T-cell (primary cell): ENCODE data around the gene TMEM44. TPM values are rescaled to one million over a fixed set of nuclear protein-coding genes. Genes with fewer than 3 reads are reported as not detected.

Experiments used
- ATAC-seq, 4 experiments: fragments of 200-7000 bp in 3 of 4; fragments of 150-1000 bp in 1 of 4; cut with Tn5 transposase; replicated peaks in 1 of 4; 1 replicate in 3 of 4; 2 replicates in 1 of 4; pipeline ENCODE4 v1.10.0; 2021; ENCODE audit warnings: moderate library complexity in 3 of 4, mild to moderate bottlenecking in 2 of 4, moderate number of reproducible peaks in 1 of 4
- CTCF ChIA-PET, 2 donors: fragments of 300-600 bp; sonication (Branson Sonifier 250); formaldehyde crosslinking; loops; one replicate each; lab custom pipeline; 2022; ENCODE audit warnings: antibody characterized with exemption in 2 of 2; lab: Charles Lee
- POLR2A ChIA-PET, 2 donors: fragments of 300-600 bp; sonication (Branson Sonifier 250); formaldehyde crosslinking; loops; one replicate each; lab custom pipeline; 2022; ENCODE audit warnings: antibody characterized with exemption in 2 of 2; lab: Charles Lee
- DNase-seq, 35 experiments: peaks; one replicate each; pipeline versions ENCODE4 v3.0.0 to v3.0.0-alpha.2; 2013 to 2023
- H3K27ac ChIP-seq: one replicate; pipeline ENCODE4 v1.5.1; 2013; ENCODE audit warnings: low read length
- H3K27me3 ChIP-seq, 2 experiments: replicated peaks in 1 of 2; 1 replicate in 1 of 2; 2 replicates in 1 of 2; pipeline versions ENCODE4 v1.6.1 to v1.7.0; 2013; ENCODE audit warnings: low read length in 1 of 2, mixed read lengths in 1 of 2; ENCODE audit not compliant: control insufficient read depth in 2 of 2, insufficient read depth in 2 of 2; ENCODE audit errors: extremely low read depth in 1 of 2
- H3K36me3 ChIP-seq, 2 donors: 1 replicate in 1 of 2; 2 replicates in 1 of 2; pipeline versions ENCODE4 v1.6.1 to v1.7.0; 2013; ENCODE audit warnings: low read length in 1 of 2; ENCODE audit not compliant: control insufficient read depth in 2 of 2, insufficient read depth in 1 of 2; ENCODE audit errors: extremely low read depth in 1 of 2
- H3K4me1 ChIP-seq, 2 experiments: 1 replicate in 1 of 2; 2 replicates in 1 of 2; pipeline versions ENCODE4 v1.6.1 to v1.7.0; 2013; ENCODE audit warnings: low read length in 2 of 2, mixed read lengths in 1 of 2; ENCODE audit not compliant: insufficient read depth in 2 of 2, control insufficient read depth in 1 of 2; ENCODE audit errors: extremely low read depth in 1 of 2
- H3K4me3 ChIP-seq, 2 donors: 1 replicate in 1 of 2; 2 replicates in 1 of 2; pipeline versions ENCODE4 v1.5.1 to v1.7.0; 2013; ENCODE audit warnings: mild to moderate bottlenecking in 2 of 2, low read length in 1 of 2, moderate library complexity in 1 of 2; ENCODE audit not compliant: control insufficient read depth in 1 of 2; ENCODE audit errors: extremely low read depth in 1 of 2
- H3K9me3 ChIP-seq: 2 replicates; pipeline ENCODE4 v1.7.0; 2013
- H3K27ac Mint-ChIP-seq, 2 donors: one replicate each; pipeline ENCODE4 v1.8.0; 2020 to 2021; ENCODE audit warnings: mild to moderate bottlenecking in 2 of 2, mixed read lengths in 2 of 2
- H3K27me3 Mint-ChIP-seq, 2 donors: one replicate each; pipeline ENCODE4 v1.8.0; 2021 to 2022; ENCODE audit warnings: mixed read lengths in 2 of 2
- H3K36me3 Mint-ChIP-seq: one replicate; pipeline ENCODE4 v1.8.0; 2021; ENCODE audit warnings: mixed read lengths
- H3K4me1 Mint-ChIP-seq, 3 donors: one replicate each; pipeline ENCODE4 v1.8.0; 2020 to 2022; ENCODE audit warnings: mixed read lengths in 3 of 3, mild to moderate bottlenecking in 1 of 3
- H3K4me3 Mint-ChIP-seq, 3 donors: one replicate each; pipeline ENCODE4 v1.8.0; 2020 to 2022; ENCODE audit warnings: mild to moderate bottlenecking in 3 of 3, mixed read lengths in 3 of 3, moderate library complexity in 3 of 3
- H3K9me3 Mint-ChIP-seq, 3 donors: one replicate each; pipeline ENCODE4 v1.8.0; 2020 to 2022; ENCODE audit warnings: mixed read lengths in 3 of 3
- WGBS: methylation state at CpG from one replicate; pipeline ENCODE4 v1.1.5; 2013; ENCODE audit warnings: missing lambda C conversion rate; ENCODE audit not compliant: insufficient coverage; 5-methylcytosine and 5-hydroxymethylcytosine counted together
- total RNA-seq, 35 experiments: library from RNA in 6 of 35; stranded (reverse) in 6 of 35; fragments of 120-200 nt in 1 of 35; gene quantifications; one replicate each; pipeline versions ENCODE4 v1.2.1 to v1.2.4 and lab custom pipeline; 2013 to 2026

TMEM44 gene
- total RNA-seq, 5 donors from 2014 or later (not counting 1 experiment from before 2014, with no cell fraction given) = 1.6 to 3.3 (median 2.3) TPM

DNA sequence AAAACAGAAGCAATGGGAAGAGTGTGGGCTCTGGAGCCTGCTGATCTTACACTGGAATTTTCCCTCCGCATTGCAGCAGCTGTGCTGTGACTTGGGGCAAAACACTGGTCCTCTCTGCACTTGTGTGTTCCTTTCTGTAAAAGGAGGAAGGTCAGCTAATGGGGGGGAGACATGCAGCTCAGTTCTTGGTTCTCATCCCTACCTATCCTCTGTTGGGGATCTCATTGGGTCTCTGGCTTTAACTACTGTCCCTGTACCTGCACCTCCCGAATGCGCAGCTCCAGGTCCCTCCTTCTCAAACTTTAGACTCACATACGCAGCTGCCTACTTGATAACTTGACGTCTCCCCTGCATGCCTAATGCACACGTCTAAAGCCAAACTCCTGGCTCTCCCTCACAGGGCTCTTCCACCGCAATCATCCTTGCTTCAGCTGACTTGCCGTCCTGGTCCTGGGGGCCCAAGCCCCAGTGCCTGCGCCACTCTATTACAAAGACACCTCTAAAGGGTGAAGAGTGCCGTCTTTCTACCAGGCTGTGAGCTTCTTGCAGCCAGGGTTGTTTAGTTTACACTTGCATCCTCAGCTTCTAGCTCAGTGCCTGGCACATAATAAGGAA is 5.9 kb upstream of the TMEM44 start:
- Histone ChIP-seq H3K36me3 (peaks cover 2 to 37% of the 10 kb centered on the region in 2 donors), H3K9me3 (no peaks in the 10 kb centered on the region), H3K4me3 (no peak overlapping the region), H3K27ac (no peak overlapping the region), H3K27me3 (no peaks in the 10 kb centered on the region), H3K4me1 (peaks cover 0 to 4% of the 10 kb centered on the region in 2 experiments)
- Mint-ChIP-seq H3K4me1 (peaks cover 0 to 11% (median 9%) of the 10 kb centered on the region in 3 donors), H3K36me3 (peaks cover 36% of the 10 kb centered on the region), H3K4me3 (no peak overlapping the region), H3K27me3 (no peaks in the 10 kb centered on the region), H3K27ac (no peak overlapping the region), H3K9me3 (no peaks in the 10 kb centered on the region)
- no peak for ATAC-seq
- 97% methylated on average over 6 of the region's 10 CpGs for WGBS
- ChIA-PET CTCF (interaction anchor here (0.6 kb wide), 3 partner anchors 32 to 1195 kb away, joined by 3 to 4 read pairs (median 3); no protein-coding TSS in a partner anchor), POLR2A (interaction anchor here in 1 of 2 donors (0.6 kb wide), 1 partner anchor 50 kb away, joined by 3 read pairs; no protein-coding TSS in a partner anchor)
- DNase-seq = no peak

DNA sequence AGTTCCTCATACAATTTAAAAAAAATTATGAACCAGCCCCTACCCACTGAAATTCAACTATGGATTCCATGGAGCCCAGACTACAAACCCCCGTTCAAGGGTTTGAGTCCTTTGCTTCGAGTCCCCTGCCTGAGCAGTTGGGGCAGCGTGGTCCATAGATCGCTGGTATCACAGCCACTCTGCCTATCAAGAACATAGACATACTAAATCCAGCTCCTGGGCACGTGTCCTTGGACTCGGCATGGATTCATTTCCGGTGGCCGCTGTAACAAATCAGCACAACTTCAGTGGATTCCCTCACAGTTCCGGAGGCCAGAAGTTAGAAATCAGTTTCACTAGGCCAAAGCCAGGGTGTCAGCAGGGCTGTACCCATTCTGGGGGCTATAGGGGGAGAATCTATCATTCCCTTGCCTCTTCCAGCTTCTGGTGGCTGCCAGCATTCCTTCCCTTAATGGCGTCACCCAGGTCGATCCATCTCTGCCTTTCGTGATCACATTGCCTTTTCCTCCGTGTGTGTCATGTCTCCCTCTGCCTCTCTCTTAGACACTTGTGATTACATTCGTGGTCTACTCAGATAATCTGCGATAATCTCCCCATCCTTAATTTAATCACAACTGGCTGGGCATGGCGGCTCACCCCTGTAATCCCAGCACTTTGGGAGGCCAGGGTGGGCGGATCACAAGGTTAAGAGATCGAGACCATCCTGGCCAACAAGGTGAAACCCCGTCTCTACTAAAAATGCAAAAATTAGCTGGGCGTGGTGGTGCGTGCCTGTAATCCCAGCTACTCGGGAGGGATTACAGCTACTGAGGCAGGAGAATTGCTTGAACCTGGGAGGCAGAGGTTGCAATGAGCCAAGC is 4.6 kb upstream of the TMEM44 start:
- Histone ChIP-seq H3K27me3 (no peaks in the 10 kb centered on the region), H3K27ac (no peak overlapping the region), H3K9me3 (no peaks in the 10 kb centered on the region), H3K36me3 (peaks cover 0 to 26% of the 10 kb centered on the region in 2 donors), H3K4me1 (peaks cover 4 to 6% of the 10 kb centered on the region in 2 experiments), H3K4me3 (no peak overlapping the region)
- peak overlapping the region in 1 of 2 donors; percentile 52 for H3K27ac Mint-ChIP-seq
- no peaks in the 10 kb centered on the region for H3K27me3 Mint-ChIP-seq
- H3K4me1 Mint-ChIP-seq = peaks cover 0 to 15% (median 10%) of the 10 kb centered on the region in 3 donors
- peaks cover 24% of the 10 kb centered on the region for H3K36me3 Mint-ChIP-seq
- no peak overlapping the region for H3K4me3 Mint-ChIP-seq
- 93% methylated on average over 18 of the region's 22 CpGs for WGBS
- ChIA-PET CTCF (interaction anchor here (0.6 to 0.7 kb wide), 2 partner anchors 33 to 90 kb away, joined by 3 read pairs; no protein-coding TSS in a partner anchor), POLR2A (no interaction called here)
- no peak for DNase-seq
- ATAC-seq = no peak
- H3K9me3 Mint-ChIP-seq = no peaks in the 10 kb centered on the region

DNA sequence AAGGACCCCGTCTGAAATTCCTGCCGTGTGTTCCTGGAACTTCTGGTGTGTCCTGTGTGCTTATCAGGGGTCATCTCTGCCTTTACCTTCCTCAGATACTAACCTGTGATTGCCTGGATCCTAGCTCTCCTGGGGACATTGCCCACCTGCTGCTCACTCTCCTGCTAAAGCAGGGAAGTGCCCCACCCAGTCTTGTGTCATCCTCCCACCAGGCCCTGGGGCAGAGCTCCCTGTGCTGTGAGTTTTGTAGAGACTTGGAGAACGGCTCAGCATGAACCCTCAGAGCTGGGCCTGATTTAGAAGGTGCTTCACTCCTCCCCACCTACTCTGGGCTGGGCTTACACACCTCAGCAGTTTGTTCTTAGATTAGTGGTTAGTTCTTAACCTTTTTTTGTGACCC is 3.8 kb upstream of the TMEM44 start:
- Mint-ChIP-seq H3K27me3 (no peaks in the 10 kb centered on the region), H3K9me3 (no peaks in the 10 kb centered on the region), H3K27ac (peak overlapping the region; percentile 52 to 59), H3K4me1 (peaks cover 0 to 21% (median 17%) of the 10 kb centered on the region in 3 donors), H3K36me3 (peaks cover 20% of the 10 kb centered on the region), H3K4me3 (no peak overlapping the region)
- WGBS = 100% methylated on average over 1 of the region's 3 CpGs
- no peak for DNase-seq
- Histone ChIP-seq H3K27ac (no peak overlapping the region), H3K9me3 (no peaks in the 10 kb centered on the region), H3K4me3 (no peak overlapping the region), H3K4me1 (peaks cover 4 to 13% of the 10 kb centered on the region in 2 experiments), H3K27me3 (no peaks in the 10 kb centered on the region), H3K36me3 (peaks cover 0 to 22% of the 10 kb centered on the region in 2 donors)
- ATAC-seq = no peak
- ChIA-PET CTCF (interaction anchor here in 1 of 2 donors (1.5 kb wide), 1 partner anchor 34 kb away, joined by 6 read pairs; no protein-coding TSS in a partner anchor), POLR2A (no interaction called here)

- Histone ChIP-seq H3K4me3 (peak overlapping the region; percentile 48 to 68), H3K27ac (no peak overlapping the region), H3K4me1 (peaks cover 0 to 14% of the 10 kb centered on the region in 2 experiments), H3K36me3 (no peaks in the 10 kb centered on the region), H3K27me3 (no peaks in the 10 kb centered on the region), H3K9me3 (no peaks in the 10 kb centered on the region)
- Mint-ChIP-seq H3K4me1 (peaks cover 0 to 11% (median 10%) of the 10 kb centered on the region in 3 donors), H3K27me3 (no peaks in the 10 kb centered on the region), H3K36me3 (no peaks in the 10 kb centered on the region), H3K4me3 (peak overlapping the region; percentile 77 to 81 (median 78)), H3K9me3 (no peaks in the 10 kb centered on the region), H3K27ac (peak overlapping the region in 1 of 2 donors; percentile 44)
- DNase-seq = peak in 2 of 35 experiments; percentile 6 to 13
- ChIA-PET POLR2A (no interaction called here), CTCF (interaction anchor here in 1 of 2 donors (0.6 kb wide), 1 partner anchor 26 kb away, joined by 3 read pairs; no protein-coding TSS in a partner anchor)
- ATAC-seq = peak; percentile 53 to 69 (median 64)
- WGBS = 2% methylated on average over 55 of the region's 56 CpGs
Measured at GRCh38 chr3:194632809-194633348, 340 bp downstream of the TMEM44 start.

- ChIA-PET POLR2A (no interaction called here), CTCF (interaction anchor here (0.5 to 0.6 kb wide), 2 partner anchors 25 to 948 kb away, joined by 3 to 7 read pairs; no protein-coding TSS in a partner anchor)
- Histone ChIP-seq H3K27ac (no peak overlapping the region), H3K4me1 (peaks cover 0 to 14% of the 10 kb centered on the region in 2 experiments), H3K9me3 (no peaks in the 10 kb centered on the region), H3K27me3 (no peaks in the 10 kb centered on the region), H3K36me3 (no peaks in the 10 kb centered on the region), H3K4me3 (peak overlapping the region; percentile 48 to 68)
- Mint-ChIP-seq H3K4me1 (peaks cover 0 to 11% (median 10%) of the 10 kb centered on the region in 3 donors), H3K27me3 (no peaks in the 10 kb centered on the region), H3K27ac (peak overlapping the region in 1 of 2 donors; percentile 44), H3K9me3 (no peaks in the 10 kb centered on the region), H3K4me3 (peak overlapping the region; percentile 77 to 81 (median 78)), H3K36me3 (no peaks in the 10 kb centered on the region)
- ATAC-seq (no peak), DNase-seq (no peak)
- WGBS = 86% methylated on average over 9 of the region's 11 CpGs
Measured at GRCh38 chr3:194632226-194632808, 902 bp downstream of the TMEM44 start.
